Natural killer cell (primary cell): ENCODE results near the gene TMOD2. TPM values are rescaled to one million over a fixed set of nuclear protein-coding genes. Genes with fewer than 3 reads are reported as not detected.

ENCODE experiments used
- ATAC-seq, 3 donors: fragments of 150-1000 bp in 2 of 3; fragments of 200-7000 bp in 1 of 3; cut with Tn5 transposase; 1 replicate in 1 of 3; 2 replicates in 2 of 3; pipeline ENCODE4 v1.10.0; 2021; ENCODE audit warnings: mild to moderate bottlenecking in 2 of 3, moderate library complexity in 2 of 3
- DNase-seq, 2 donors: peaks; one replicate each; pipeline versions ENCODE4 v3.0.0 to v3.0.0-alpha.2; 2013 to 2021; ENCODE audit warnings: mixed read lengths in 1 of 2
- H3K27ac ChIP-seq: one replicate; pipeline ENCODE4 v1.5.1; 2013; ENCODE audit warnings: mild to moderate bottlenecking, low read length
- H3K27me3 ChIP-seq: one replicate; pipeline ENCODE4 v1.6.1; 2013; ENCODE audit warnings: low read length; ENCODE audit not compliant: control insufficient read depth, insufficient read depth
- H3K36me3 ChIP-seq: one replicate; pipeline ENCODE4 v1.6.1; 2013; ENCODE audit warnings: low read length; ENCODE audit not compliant: control insufficient read depth, insufficient read depth
- H3K4me1 ChIP-seq: one replicate; pipeline ENCODE4 v1.6.1; 2013; ENCODE audit warnings: low read length; ENCODE audit not compliant: control insufficient read depth, insufficient read depth
- H3K4me3 ChIP-seq: one replicate; pipeline ENCODE4 v1.5.1; 2013; ENCODE audit warnings: low read length
- H3K9me3 ChIP-seq: one replicate; pipeline ENCODE4 v1.6.1; 2013; ENCODE audit warnings: low read length; ENCODE audit not compliant: control insufficient read depth, insufficient read depth
- H3K27ac Mint-ChIP-seq, 2 donors: one replicate each; pipeline ENCODE4 v1.8.0; 2022; ENCODE audit warnings: mild to moderate bottlenecking in 2 of 2, mixed read lengths in 2 of 2, moderate library complexity in 1 of 2
- H3K27me3 Mint-ChIP-seq, 2 donors: one replicate each; pipeline ENCODE4 v1.8.0; 2022; ENCODE audit warnings: low read depth in 2 of 2, mixed read lengths in 2 of 2
- H3K36me3 Mint-ChIP-seq: one replicate; pipeline ENCODE4 v1.8.0; 2022; ENCODE audit warnings: mixed read lengths
- H3K4me1 Mint-ChIP-seq, 2 donors: one replicate each; pipeline ENCODE4 v1.8.0; 2022; ENCODE audit warnings: mixed read lengths in 2 of 2
- H3K4me3 Mint-ChIP-seq: one replicate; pipeline ENCODE4 v1.8.0; 2022; ENCODE audit warnings: mild to moderate bottlenecking, moderate library complexity, mixed read lengths
- H3K9me3 Mint-ChIP-seq, 2 donors: one replicate each; pipeline ENCODE4 v1.8.0; 2022; ENCODE audit warnings: mixed read lengths in 2 of 2
- CTCF ChIP-seq: fragments of 200-600 bp; IDR thresholded peaks from one replicate; pipeline ENCODE4 v1.8.0; 2022; ENCODE audit warnings: antibody characterized with exemption
- WGBS: methylation state at CpG from one replicate; pipeline ENCODE4 v1.1.7; 2013; ENCODE audit warnings: missing lambda C conversion rate; ENCODE audit not compliant: insufficient coverage; 5-methylcytosine and 5-hydroxymethylcytosine counted together
- intact Hi-C: fragments of 100-400 bp; cut with micrococcal nuclease; formaldehyde crosslinking; loops from one replicate; pipeline ENCODE4 v1.14.2; 2022
- total RNA-seq, 4 donors: library from RNA; stranded (reverse); fragments of 120-200 nt in 1 of 4; gene quantifications; one replicate each; pipeline versions ENCODE4 v1.2.3 to v1.2.4, GENCODE V29; 2013 to 2022

The TMOD2 gene
- total RNA-seq, 3 donors from 2014 or later (not counting 1 experiment from before 2014, with no cell fraction given) = 1.6 to 4.7 (median 1.6) TPM

GRCh38 chr15:51736069-51736468, 15.3 kb upstream of the TMOD2 start:
- Mint-ChIP-seq H3K4me3 (peak overlapping the region; percentile 91), H3K9me3 (no peaks in the 10 kb centered on the region), H3K4me1 (peaks cover 60 to 61% of the 10 kb centered on the region in 2 donors), H3K36me3 (no peaks in the 10 kb centered on the region), H3K27ac (peak overlapping the region; percentile 85 to 97), H3K27me3 (no peaks in the 10 kb centered on the region)
- H3K27me3 ChIP-seq = no peaks in the 10 kb centered on the region
- H3K36me3 ChIP-seq = peaks cover 2% of the 10 kb centered on the region
- WGBS = 29% methylated on average over 2 of the region's 3 CpGs
- H3K4me3 ChIP-seq = peak overlapping the region; percentile 60
- intact Hi-C loops = loop anchor here (5.0 to 10.0 kb wide), 2 partner anchors 89 to 236 kb away; partner anchors contain the start of genes LEO1 and TMOD3
- peak overlapping the region; percentile 55 for H3K27ac ChIP-seq
- peak in 1 of 2 donors; percentile 51 for DNase-seq
- H3K9me3 ChIP-seq = no peaks in the 10 kb centered on the region
- ATAC-seq = peak in 1 of 3 donors; percentile 13
- no peak for TF ChIP-seq CTCF
- H3K4me1 ChIP-seq = peaks cover 64% of the 10 kb centered on the region

- H3K27ac ChIP-seq = peak overlapping the region; percentile 55
- WGBS = under 1% methylated on average over 60 of the region's 69 CpGs
- H3K9me3 Mint-ChIP-seq = no peaks in the 10 kb centered on the region
- intact Hi-C loops = loop anchor here (5.0 to 10.0 kb wide), 2 partner anchors 88 to 235 kb away; partner anchors contain the start of genes LEO1 and TMOD3
- H3K4me3 Mint-ChIP-seq = peak overlapping the region; percentile 91
- H3K27me3 Mint-ChIP-seq = no peaks in the 10 kb centered on the region
- ATAC-seq (peak; percentile 37 to 66 (median 60)), DNase-seq (peak; percentile 46 to 79)
- peak overlapping the region; percentile 60 for H3K4me3 ChIP-seq
- no peaks in the 10 kb centered on the region for H3K36me3 Mint-ChIP-seq
- peaks cover 2% of the 10 kb centered on the region for H3K36me3 ChIP-seq
- peak overlapping the region; percentile 85 to 97 for H3K27ac Mint-ChIP-seq
- H3K27me3 ChIP-seq = no peaks in the 10 kb centered on the region
- peaks cover 57% of the 10 kb centered on the region for H3K4me1 ChIP-seq
- no peaks in the 10 kb centered on the region for H3K9me3 ChIP-seq
- H3K4me1 Mint-ChIP-seq = peaks cover 51 to 53% of the 10 kb centered on the region in 2 donors
- no peak for TF ChIP-seq CTCF
Observed at GRCh38 chr15:51736751-51737521, 14.5 kb upstream of the TMOD2 start.

- H3K4me3 ChIP-seq = peak within 1 kb of the TSS; percentile 63
- peak; percentile 37 to 65 (median 59) for ATAC-seq
- peaks cover 44 to 45% of the 10 kb centered on the region in 2 donors for H3K4me1 Mint-ChIP-seq
Observed at GRCh38 chr15:51737522-51738305, 13.7 kb upstream of the TMOD2 start, which contains the start of gene LYSMD2. Gene LYSMD2, minus strand, starts transcription at chr15:51737655. Its CDS starts 33 bp downstream, at chr15:51737622.

More at GRCh38 chr15:51737522-51738305, 13.7 kb upstream of the TMOD2 start, which contains the start of gene LYSMD2:
- intact Hi-C loops = loop anchor here (5.0 to 10.0 kb wide), 2 partner anchors 87 to 235 kb away; partner anchors contain the start of genes LEO1 and TMOD3
- Mint-ChIP-seq H3K4me3 (peak within 1 kb of the TSS; percentile 91), H3K27me3 (peaks cover 2 to 5% of the 10 kb centered on the region in 2 donors), H3K9me3 (no peaks in the 10 kb centered on the region), H3K36me3 (no peaks in the 10 kb centered on the region), H3K27ac (peak within 1 kb of the TSS; percentile 85 to 97)
- Histone ChIP-seq H3K4me1 (peaks cover 49% of the 10 kb centered on the region), H3K27me3 (no peaks in the 10 kb centered on the region), H3K36me3 (peaks cover 2% of the 10 kb centered on the region), H3K9me3 (no peaks in the 10 kb centered on the region), H3K27ac (peak within 1 kb of the TSS; percentile 81)
- WGBS = under 1% methylated on average over 67 of the region's 67 CpGs
- no peak for TF ChIP-seq CTCF
- peak; percentile 52 to 79 for DNase-seq
